Measurements from ENCODE around the gene TUT1.

DNA sequence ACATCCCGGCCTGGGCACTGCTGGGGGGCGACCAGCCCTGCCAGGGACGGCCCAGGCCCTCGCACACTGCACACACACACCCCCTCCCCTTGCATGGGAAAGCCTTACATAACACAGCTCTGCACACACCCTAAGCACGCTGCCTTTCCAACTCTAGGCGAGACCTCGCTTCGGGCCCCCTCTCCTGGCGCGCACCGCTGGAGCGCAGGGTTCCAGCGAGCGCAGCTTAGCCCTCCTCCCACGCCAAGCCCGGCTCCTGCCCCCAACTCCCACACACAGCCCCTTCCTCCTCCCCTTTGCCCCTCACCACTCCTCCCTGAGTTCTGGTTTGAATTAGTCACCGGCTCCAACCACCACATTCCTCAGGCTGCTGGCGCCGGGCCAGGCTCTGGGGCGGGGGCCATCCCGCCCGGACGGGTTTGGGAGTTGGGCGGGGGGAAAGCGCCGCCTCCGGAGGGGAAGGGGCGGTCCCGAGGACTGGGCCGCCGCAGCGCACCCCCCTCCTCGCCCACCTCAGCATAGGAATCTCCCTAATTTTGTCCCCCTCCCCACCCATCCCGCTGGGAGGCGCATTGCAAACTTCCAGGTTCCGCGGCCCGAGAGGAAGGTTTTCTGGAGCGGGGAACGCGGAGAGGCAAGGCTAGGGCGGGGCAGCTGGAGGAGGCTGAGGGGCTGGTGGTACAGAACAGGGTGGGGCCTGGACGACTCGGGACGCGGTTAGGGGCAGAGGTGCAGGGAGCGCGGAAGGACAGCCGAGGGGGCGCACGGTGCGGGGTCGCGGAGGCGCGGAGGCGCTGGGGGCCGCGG lies 45.7 kb downstream of the TUT1 start:
- no peak for TF ChIP-seq SIN3A (IDR thresholded peaks at IDR 0.05; ENCODE audit: borderline replicate concordance, insufficient read depth, low read depth, low read length)
- no peak for TF ChIP-seq CTCF (IDR thresholded peaks at IDR 0.05)

Data from Panc1 (cell line).